DND-41 (cell line): ENCODE data around the gene PLXNB3.

Experiments used
- ATAC-seq: fragments of 200-7000 bp; cut with Tn5 transposase; 3 replicates; pipeline ENCODE4 v1.9.1; 2021; ENCODE audit warnings: low read depth; ENCODE audit not compliant: insufficient read depth
- DNase-seq: peaks from one replicate; pipeline ENCODE4 v3.0.0-alpha.2; 2020
- H2AFZ ChIP-seq: 2 replicates; pipeline ENCODE4 v1.6.0; 2012; ENCODE audit warnings: low read depth, low read length
- H3K27ac ChIP-seq: 2 replicates; pipeline ENCODE4 v1.5.1; 2012; ENCODE audit warnings: low read length, inconsistent platforms
- H3K27me3 ChIP-seq: fragments of 200-600 bp; sonication (generic); 2 replicates; pipeline ENCODE4 v1.6.0; 2012; ENCODE audit warnings: low read length, mild to moderate bottlenecking, inconsistent platforms; ENCODE audit not compliant: insufficient read depth, poor library complexity
- H3K36me3 ChIP-seq: 2 replicates; pipeline ENCODE4 v1.5.1; 2012; ENCODE audit warnings: low read length, inconsistent platforms; ENCODE audit not compliant: insufficient read depth
- H3K4me1 ChIP-seq: 2 replicates; pipeline ENCODE4 v1.5.1; 2012; ENCODE audit warnings: mild to moderate bottlenecking, low read length; ENCODE audit not compliant: insufficient read depth
- H3K4me2 ChIP-seq: 2 replicates; pipeline ENCODE4 v1.6.0; 2012; ENCODE audit warnings: mild to moderate bottlenecking, moderate library complexity, low read length, inconsistent platforms; ENCODE audit not compliant: insufficient read depth
- H3K4me3 ChIP-seq, 2 experiments: fragments of 200-600 bp in 1 of 2; shearing (Covaris generic) in 1 of 2; 2 replicates each; pipeline ENCODE4 v1.5.1; 2012 to 2016; ENCODE audit warnings: inconsistent platforms in 2 of 2, low read length in 2 of 2, mild to moderate bottlenecking in 2 of 2, low read depth in 1 of 2, moderate library complexity in 1 of 2
- H3K79me2 ChIP-seq: 2 replicates; pipeline ENCODE4 v1.6.0; 2012; ENCODE audit warnings: low read length, inconsistent platforms; ENCODE audit not compliant: insufficient read depth
- H3K9ac ChIP-seq: 2 replicates; pipeline ENCODE4 v1.6.0; 2012; ENCODE audit warnings: low read depth, mild to moderate bottlenecking, inconsistent platforms, low read length, moderate library complexity
- H3K9me3 ChIP-seq: 2 replicates; pipeline ENCODE4 v1.5.1; 2012; ENCODE audit warnings: low read length, moderate library complexity, mild to moderate bottlenecking, inconsistent platforms; ENCODE audit not compliant: insufficient read depth, severe bottlenecking
- H4K20me1 ChIP-seq: 2 replicates; pipeline ENCODE4 v1.6.0; 2012; ENCODE audit warnings: low read length; ENCODE audit not compliant: insufficient read depth
- CTCF ChIP-seq: IDR thresholded peaks from 2 replicates; pipeline ENCODE4 v1.5.1; 2012; ENCODE audit warnings: borderline replicate concordance, low read length, moderate library complexity, mild to moderate bottlenecking; ENCODE audit not compliant: poor library complexity, severe bottlenecking; ENCODE audit errors: extremely low read depth
- EZH2 ChIP-seq: IDR thresholded peaks from 3 replicates; pipeline ENCODE4 v1.6.1; 2012; ENCODE audit warnings: borderline replicate concordance, low read depth, mild to moderate bottlenecking, moderate library complexity, low read length, inconsistent platforms; ENCODE audit not compliant: severe bottlenecking

Gene PLXNB3

DNA sequence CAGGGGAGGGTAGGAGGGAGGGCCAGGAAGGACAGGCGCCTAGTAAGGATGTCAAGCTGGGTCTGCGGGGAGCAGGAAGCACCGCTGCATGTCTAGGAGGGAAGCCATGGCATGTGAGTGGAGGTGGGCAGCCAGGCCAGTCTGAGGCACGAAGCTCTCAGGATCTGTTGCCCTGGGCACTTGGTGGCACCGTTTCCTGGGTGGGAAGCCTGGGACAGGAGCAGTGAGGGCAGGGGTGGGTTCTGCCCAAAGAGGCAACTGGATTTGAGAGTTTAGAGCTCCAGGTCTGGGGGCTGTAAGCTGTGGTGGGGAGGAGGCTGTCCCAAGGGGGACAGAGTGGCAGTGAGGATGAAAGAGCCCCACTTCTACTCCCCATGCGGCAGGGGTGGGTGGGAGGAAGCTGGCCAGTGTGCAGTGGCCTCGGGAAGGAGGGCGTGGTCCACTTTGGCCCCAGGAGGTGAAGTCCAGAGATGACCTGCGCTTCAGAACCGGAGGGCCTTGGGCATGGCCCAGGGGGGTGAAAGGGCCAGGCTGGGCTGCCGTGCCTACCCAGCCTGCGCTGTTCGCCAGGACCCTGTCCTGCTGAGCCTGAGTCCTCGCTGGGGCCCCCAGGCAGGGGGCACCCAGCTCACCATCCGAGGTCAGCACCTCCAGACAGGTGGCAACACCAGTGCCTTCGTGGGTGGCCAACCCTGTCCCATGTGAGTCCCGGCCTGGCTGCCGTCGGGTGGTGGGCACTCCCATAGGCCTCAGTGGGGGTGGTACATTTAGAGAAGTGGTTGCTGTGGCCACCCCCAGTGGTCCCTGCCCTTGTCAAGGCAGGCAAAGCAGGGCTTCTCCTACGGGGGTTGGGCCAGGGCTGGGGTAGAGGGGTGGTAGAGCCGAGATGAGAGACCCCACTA is 8.5 kb downstream of the PLXNB3 start:
- Histone ChIP-seq H3K36me3 (no peaks in the 10 kb centered on the region), H3K9me3 (no peaks in the 10 kb centered on the region), H3K79me2 (no peaks in the 10 kb centered on the region), H3K4me2 (no peak overlapping the region), H3K4me3 (no peak overlapping the region), H3K27me3 (no peaks in the 10 kb centered on the region), H3K9ac (no peak overlapping the region), H3K4me1 (no peaks in the 10 kb centered on the region), H3K27ac (no peak overlapping the region), H2AFZ (no peak overlapping the region), H4K20me1 (no peaks in the 10 kb centered on the region)
- DNase-seq = no peak
- ATAC-seq = no peak
- TF ChIP-seq CTCF (no peak), EZH2 (no peak)

DNA sequence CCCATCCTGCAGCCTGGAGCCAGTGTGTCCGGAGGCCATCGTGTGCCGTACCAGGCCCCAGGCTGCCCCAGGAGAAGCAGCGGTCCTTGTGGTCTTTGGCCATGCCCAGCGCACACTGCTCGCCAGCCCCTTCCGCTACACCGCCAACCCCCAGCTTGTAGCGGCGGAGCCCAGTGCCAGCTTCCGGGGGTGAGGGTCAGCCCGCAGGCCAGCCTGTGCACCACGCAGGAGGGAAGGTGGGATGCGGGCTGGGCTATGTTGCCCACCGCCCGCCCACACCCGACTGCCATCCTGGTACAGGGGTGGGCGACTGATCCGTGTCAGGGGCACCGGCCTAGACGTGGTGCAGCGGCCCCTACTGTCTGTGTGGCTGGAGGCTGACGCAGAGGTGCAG is 9.2 kb downstream of the PLXNB3 start:
- Histone ChIP-seq H3K27ac (no peak overlapping the region), H4K20me1 (no peaks in the 10 kb centered on the region), H3K27me3 (no peaks in the 10 kb centered on the region), H3K9ac (no peak overlapping the region), H3K9me3 (no peaks in the 10 kb centered on the region), H2AFZ (no peak overlapping the region), H3K4me3 (no peak overlapping the region), H3K4me2 (no peak overlapping the region), H3K79me2 (no peaks in the 10 kb centered on the region), H3K36me3 (no peaks in the 10 kb centered on the region), H3K4me1 (no peaks in the 10 kb centered on the region)
- ATAC-seq (no peak), DNase-seq (no peak)
- TF ChIP-seq CTCF (no peak), EZH2 (no peak)

DNA sequence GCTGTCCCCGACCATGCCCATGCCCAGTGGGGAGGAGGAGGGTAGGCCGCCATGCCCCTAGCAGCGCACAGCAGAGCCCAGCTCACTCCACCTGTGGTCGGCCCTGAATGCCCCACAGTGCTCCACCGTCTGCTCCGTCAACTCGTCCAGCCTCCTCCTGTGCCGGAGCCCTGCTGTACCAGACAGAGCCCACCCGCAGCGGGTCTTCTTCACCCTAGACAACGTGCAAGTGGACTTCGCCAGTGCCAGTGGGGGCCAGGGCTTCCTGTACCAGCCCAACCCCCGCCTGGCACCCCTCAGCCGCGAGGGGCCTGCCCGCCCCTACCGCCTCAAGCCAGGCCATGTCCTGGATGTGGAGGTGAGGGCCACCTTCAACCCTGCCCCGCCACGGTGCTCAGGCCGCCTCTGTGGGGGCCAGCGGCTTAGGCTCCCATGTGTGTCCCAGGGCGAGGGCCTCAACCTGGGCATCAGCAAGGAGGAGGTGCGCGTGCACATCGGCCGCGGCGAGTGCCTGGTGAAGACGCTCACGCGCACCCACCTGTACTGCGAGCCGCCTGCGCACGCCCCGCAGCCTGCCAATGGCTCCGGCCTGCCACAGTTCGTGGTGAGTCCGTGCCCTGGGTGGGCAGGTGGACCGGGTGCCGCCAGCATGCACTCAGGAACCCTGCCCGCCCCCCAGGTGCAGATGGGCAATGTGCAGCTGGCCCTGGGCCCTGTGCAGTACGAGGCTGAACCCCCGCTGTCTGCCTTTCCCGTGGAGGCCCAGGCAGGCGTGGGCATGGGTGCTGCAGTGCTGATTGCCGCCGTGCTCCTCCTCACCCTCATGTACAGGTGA is 9.9 kb downstream of the PLXNB3 start:
- H3K4me3 ChIP-seq = no peak overlapping the region
- H3K4me1 ChIP-seq = no peaks in the 10 kb centered on the region
- H4K20me1 ChIP-seq = no peaks in the 10 kb centered on the region
- DNase-seq (no peak), ATAC-seq (no peak)
- no peaks in the 10 kb centered on the region for H3K9me3 ChIP-seq
- H2AFZ ChIP-seq = no peak overlapping the region
- H3K27me3 ChIP-seq = no peaks in the 10 kb centered on the region
- H3K4me2 ChIP-seq = no peak overlapping the region
- H3K9ac ChIP-seq = no peak overlapping the region
- no peak for TF ChIP-seq EZH2
- TF ChIP-seq CTCF = no peak
- H3K27ac ChIP-seq = no peak overlapping the region
- no peaks in the 10 kb centered on the region for H3K79me2 ChIP-seq
- H3K36me3 ChIP-seq = no peaks in the 10 kb centered on the region
